Activated CD4-positive, alpha-beta T cell treated with anti-CD3 and anti-CD28 coated beads for 24 hours (primary cell): ENCODE measurements around the gene STXBP5.

Experiments
- DNase-seq, 2 donors: peaks; one replicate each; pipeline ENCODE4 v3.0.0-alpha.2; 2020; ENCODE audit warnings: low read depth in 2 of 2

Gene STXBP5

DNA sequence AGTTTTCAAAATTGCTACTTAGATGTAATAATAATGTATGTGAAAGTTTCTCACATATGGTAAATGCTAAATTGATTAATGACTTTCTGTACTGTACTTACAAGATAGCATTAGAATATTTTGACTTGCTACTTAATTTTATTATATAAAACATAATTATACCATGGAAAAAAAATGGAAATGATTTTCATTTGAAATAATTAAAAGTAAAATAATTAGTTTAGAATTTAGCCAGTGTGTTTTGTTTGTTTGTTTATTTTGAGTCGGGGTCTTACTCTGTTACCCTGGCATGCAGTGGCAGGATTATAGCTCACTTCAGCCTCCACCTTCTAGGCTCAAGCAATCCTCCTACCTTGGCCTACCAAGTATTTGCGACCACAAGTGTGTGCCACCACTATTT lies 7.1 kb downstream of the STXBP5 start:
- no peak for DNase-seq

DNA sequence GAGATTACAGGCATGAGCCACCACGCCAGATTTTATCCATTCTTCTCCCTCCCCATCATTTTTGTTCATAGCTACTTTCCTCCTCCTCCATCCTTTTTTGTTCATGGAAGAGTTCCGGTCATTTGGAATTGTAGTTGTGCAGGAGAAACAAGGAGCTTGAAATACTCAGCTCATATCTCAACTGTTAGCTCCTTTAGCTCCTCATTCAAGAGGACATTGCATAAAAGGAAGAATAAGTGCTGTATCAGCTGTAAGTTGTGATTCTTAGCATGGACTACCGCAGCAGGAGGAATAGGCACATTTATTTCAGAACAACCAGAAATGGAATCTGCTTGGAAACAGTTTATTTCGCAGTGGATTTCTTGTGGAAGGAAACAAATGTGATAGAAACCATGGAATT lies 7.6 kb downstream of the STXBP5 start:
- DNase-seq = no peak

GRCh38 chr6:147212622-147213021 lies 8.4 kb downstream of the STXBP5 start:
- no peak for DNase-seq

DNA sequence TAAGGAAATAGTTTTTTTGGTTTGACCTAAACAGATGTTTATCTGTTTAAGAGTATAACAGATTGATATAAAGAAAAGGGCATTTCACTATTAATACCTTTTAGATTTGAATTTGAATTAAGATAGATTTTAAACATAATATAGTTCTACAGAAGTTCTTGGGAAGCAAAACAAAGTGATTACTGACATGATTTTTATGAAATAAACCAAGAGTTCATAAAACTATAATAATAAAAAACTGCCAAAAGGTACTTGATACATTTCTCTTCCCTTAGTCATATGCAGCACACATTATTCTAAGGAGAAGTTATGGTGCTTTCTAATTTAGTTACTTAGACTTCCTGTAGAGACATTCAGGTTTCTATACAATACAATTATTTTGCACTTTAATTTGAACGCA lies 9.6 kb downstream of the STXBP5 start:
- no peak for DNase-seq

DNA sequence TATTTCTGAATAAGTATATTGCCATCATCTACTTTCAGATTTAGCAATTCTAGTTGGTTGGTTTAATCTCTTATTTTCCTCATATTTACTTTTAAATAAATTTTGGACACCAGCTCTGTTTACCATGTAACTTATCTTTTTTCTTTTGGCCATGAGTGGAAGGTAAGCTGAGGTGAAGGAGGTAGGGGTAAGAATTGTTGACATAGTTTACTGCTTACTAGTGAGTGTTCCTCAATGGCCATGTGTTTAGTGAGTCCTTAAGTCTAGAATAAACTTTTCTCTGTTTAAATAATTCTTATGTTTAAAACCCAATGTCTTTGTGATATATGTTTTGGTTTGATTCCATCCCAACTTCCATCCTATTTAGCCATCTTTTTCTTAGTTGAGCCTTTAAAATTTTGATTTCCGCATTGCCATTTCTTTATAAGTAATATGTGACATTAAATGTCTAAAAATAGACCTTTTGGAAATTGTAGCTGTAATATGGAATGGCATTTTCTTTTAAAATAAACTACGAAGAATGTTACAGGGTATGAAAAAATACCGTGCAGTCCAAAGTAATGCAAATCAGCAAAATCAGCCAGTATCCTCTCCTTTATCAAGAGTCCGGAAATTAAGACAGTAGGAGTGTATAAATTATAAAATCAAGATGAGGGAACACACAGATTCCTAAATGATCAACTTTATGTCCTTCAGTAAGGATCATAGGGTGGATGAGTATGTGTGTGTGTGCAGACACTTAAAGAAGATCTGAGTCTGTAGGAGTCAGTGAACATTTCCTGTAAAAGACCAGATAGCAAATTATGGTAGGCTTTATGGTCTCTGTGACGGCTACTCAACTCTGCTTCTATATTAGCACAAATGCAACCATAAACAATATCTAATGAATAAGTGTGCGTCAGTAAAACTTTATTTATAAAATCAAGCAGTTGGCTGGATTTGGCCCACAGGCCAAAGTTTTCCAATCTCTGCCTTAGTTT lies 10.3 kb downstream of the STXBP5 start:
- no peak for DNase-seq

GRCh38 chr6:147216915-147217314 lies 12.7 kb downstream of the STXBP5 start:
- DNase-seq = no peak

DNA sequence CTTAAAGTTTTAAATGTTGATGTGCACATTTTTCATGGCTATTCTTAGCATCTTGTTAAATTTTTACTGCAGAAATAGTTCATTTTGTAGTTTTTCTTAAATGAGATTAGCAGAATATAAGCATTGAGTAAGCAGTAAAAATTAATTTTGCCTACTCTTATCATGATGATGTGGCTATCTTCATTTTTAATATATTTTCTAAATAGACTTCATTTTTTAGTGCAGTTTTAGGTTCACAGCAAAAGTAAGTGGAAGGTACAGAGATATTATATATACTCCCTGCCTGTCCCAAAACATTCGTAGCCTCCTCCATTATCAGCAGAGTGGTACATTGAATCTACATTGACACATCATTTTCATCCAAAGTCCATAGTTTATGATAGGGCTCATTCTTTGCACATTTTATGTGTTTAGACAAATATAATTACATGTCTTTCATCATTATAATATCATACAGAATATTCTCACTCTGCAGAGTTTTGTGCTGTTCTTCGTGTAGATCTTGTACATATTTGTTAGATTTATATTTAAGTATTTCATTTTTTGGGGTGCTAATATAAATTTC lies 13.7 kb downstream of the STXBP5 start:
- no peak for DNase-seq

DNA sequence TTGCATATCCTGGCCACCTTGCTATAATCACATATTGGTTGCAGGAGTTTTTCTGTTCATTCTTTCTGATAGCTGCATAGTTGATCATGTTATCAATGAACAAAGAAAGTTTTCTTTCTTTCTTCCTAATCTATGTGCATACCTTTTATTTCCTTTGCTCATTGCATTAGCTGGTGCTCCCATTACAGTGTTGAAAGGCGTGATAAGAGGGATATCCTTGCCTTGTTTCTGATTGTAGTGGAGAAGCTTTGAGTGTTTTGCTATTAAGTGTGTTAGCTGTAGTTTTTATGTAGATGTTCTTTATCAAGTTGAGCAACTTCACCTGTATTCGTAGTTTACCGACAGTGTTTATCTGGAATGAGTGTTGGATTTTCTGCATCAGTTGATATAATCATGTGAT lies 14.6 kb downstream of the STXBP5 start:
- DNase-seq = no peak

GRCh38 chr6:147219463-147219862 lies 15.2 kb downstream of the STXBP5 start:
- DNase-seq = no peak

DNA sequence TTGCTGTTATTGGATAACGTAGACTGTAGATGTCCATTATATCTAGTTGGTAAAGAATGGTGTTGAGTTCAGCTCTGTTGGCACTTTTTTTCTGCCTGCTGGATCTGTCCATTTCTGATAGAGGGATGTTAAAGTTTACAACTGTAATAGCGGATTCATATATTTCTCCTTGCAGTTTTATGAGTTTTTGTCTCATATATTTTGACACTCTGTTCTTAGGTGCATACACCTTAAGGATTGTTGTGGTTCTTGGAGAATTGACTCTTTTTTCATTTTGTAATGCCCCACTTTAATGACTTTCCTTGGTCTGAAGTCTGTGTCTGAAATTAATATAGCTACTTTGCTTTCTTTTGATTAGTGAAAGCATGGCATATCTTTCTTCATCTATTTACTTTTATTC lies 16.1 kb downstream of the STXBP5 start:
- DNase-seq = no peak

- DNase-seq = no peak
These were observed 17.5 kb downstream of the STXBP5 start for GRCh38 chr6:147221739-147222138.

- no peak for DNase-seq
These were observed 18.1 kb downstream of the STXBP5 start for GRCh38 chr6:147222160-147222838.

DNA sequence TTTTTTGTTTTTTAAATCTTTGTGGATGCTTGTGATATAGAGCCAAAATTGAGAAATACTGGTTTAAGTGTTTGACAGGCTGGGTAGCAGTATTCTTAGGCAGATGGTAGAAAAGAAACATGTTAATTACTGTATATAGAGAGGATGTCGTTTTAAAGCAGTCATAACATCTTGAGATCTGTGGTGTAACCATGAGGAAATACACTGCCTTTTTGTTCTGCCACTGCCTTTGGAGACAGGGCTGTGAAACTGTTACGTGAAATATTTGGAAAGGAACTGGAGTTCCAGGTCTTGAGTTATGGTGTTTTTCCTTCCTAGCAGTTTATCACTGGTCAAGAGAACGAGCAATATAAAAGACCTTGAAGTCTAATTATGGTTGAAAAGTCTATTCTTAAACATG lies 19.5 kb downstream of the STXBP5 start:
- no peak for DNase-seq

DNA sequence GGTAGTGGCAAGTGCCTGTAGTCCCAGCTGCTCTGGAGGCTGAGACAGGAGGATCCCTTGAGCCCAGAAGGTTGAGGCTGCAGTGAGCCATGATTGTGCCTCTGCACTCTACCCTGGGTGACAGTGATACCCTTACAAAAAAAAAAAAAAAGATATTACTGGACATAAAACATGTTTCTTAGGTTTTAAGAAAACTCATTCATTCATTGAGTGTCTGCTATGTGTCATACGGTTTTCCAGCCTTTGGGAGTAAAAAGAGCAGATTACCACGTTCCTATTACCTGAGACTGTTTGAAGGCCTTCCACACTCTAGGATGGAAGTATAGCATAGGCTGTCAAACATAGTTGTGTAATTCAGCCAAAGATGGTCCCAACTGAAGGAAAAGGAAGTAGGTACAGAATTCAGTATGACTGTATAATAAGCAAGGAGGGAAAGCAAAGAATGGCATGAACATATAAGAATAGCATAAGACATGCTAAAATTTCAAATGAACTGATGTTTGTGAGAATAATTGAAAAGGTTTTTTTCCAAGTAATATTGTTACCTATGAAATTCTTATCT lies 22.0 kb downstream of the STXBP5 start:
- DNase-seq = no peak

DNA sequence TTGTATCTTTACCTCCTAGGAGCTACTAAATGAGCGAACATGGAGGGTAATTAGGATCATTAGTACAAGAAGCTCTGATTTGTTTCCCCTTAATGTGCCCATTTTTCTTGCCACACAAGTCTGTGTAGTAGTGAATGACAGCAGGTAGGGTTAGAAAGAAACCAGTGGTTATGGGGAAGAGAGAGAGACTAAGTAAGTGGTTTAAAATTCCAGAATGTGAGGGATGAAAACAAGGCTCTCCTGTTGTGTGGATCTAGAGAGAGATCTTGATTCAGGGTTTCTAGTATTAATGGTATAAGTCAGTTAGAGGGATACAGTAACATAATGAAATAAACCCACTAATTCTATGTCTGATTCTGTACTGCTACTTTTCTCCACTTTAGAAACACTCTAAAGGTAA lies 22.7 kb downstream of the STXBP5 start:
- DNase-seq = no peak

DNA sequence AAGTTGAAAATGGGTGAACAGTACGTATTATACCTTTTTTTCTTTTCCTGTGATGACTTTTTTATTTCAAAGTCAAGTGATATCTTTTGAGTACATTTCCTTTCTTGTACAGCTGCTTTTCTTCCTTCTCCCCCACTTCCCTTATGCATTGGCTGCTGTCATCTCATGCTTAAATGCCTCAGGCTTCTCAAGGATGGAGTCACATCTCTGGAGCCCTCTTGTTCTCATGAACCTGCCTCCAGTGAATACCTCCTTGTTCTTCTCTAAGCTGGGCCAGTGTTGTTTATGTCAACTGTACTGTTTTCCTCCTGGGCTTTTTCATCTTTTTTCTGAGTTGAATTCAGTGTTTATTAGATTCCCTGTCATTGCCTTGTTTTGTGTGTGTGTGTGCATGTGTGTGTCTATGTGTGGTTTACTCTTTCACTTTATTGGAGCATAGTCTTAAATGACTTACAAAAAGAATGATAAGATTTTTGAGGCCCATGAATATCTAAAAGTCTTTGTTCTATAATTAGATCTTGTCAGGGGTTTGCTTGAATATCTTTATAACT lies 23.6 kb downstream of the STXBP5 start:
- DNase-seq = no peak

DNA sequence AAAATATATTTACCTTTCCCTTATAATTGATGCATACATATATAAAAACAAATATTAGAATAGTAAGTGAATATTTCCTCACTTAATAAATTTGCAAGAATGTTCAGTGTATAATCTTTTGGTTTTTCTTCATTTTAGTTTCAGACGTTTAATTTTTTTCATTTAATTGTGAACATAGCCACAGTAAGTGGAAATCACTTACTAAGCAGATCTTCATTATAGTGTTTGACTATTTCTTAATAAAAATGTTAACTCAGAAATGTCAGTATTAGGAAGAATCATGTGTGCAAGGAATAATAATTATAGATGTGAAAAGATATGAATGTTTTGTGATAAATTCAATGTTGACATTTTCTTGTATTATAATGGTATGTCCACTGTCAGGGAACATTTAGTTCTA lies 27.4 kb downstream of the STXBP5 start:
- no peak for DNase-seq

DNA sequence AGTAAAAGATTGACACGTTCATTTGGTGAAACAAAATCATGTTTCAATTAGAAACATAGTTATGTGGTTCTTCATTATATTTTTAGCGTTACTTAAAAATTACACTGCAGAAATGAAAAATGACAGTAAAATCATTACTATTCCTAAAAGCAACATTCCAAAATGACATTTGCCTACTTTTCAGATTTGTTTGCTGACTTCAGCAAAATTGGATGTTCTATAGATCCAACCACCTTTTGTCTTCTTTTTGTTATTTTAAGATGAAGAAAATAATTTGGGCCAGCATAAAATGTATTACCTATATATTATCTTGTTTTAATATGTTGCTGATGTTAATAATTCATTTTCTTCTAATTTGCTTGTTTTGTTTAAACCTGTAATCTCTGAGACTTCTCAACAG lies 30.5 kb downstream of the STXBP5 start:
- DNase-seq = no peak

- DNase-seq = no peak
These were observed 33.9 kb downstream of the STXBP5 start for GRCh38 chr6:147238164-147238563.

DNA sequence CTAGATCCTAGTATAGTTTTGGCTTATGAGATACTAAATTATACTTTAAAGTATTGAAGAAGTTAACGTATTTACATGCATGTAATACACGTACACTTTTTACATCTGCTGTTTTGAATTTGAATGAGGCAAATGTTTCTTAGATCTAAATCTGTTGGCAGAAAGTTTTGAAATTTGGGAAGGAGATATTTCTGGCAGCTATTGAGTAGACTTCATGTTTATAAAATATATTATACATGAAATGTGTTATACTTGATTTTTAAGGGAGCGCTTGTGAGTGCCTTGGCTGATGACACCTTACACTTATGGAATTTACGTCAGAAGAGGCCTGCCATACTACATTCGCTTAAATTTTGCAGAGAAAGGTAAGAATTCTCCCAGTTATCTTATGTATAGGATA lies 34.7 kb downstream of the STXBP5 start:
- no peak for DNase-seq

GRCh38 chr6:147244832-147245231 lies 40.6 kb downstream of the STXBP5 start:
- no peak for DNase-seq

GRCh38 chr6:147245693-147246092 lies 41.5 kb downstream of the STXBP5 start:
- no peak for DNase-seq
